GM21825 (cell line): ENCODE measurements around the gene GAL3ST3.

Experiments
- ATAC-seq: cut with Tn5 transposase; IDR thresholded peaks from one replicate; pipeline ENCODE4 v1.9.1; 2021; ENCODE audit warnings: mild to moderate bottlenecking, moderate library complexity; ENCODE audit not compliant: unreplicated experiment

The GAL3ST3 gene

DNA sequence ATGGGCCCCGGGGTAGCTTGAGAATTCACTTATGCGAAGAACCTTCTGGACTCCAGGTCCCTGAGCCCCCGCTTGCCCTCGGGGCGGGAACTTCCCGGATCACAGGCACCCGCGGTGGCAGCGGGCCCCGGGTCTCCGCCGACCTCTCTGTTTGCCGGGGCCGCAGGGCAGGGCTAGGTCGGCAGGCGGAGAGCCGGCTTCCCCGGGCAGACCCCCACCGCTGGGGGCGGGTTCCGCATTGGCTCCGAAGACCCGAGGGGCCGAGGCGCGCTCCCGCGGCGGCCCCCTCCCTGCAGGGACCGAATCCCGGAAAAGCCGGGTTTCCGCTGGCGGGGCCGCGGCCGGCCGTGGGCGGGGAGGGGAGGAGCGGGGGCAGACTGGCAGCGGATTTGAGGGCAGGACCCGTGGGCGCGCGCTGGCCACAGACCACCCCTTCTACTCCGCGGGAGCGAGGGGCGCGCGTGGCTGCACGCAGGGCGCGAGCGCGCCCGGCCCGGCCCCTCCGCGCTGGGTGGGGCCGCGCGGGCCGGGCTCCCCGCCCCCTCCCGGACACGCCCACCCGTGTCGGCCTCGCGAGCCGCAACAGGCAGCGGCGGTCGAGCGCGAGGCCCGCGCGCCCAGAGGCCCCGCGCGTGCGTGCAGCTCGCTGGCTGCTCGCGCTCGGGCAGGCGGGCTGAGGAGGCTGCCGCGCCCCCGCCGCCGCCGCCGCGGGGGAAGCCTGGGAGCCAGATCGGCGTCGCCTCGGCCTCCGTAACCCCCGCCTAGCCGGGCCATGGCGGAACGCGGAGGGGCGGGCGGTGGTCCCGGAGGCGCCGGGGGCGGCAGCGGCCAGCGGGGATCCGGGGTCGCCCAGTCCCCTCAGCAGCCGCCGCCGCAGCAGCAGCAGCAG lies 21.0 kb upstream of the GAL3ST3 start, which contains the start of gene PACS1:
TSS of gene PACS1 (plus strand) at position 558 of the 889 bp plus-strand sequence. CDS start at position 773, 215 bp downstream.
- ATAC-seq = peak; percentile 44

DNA sequence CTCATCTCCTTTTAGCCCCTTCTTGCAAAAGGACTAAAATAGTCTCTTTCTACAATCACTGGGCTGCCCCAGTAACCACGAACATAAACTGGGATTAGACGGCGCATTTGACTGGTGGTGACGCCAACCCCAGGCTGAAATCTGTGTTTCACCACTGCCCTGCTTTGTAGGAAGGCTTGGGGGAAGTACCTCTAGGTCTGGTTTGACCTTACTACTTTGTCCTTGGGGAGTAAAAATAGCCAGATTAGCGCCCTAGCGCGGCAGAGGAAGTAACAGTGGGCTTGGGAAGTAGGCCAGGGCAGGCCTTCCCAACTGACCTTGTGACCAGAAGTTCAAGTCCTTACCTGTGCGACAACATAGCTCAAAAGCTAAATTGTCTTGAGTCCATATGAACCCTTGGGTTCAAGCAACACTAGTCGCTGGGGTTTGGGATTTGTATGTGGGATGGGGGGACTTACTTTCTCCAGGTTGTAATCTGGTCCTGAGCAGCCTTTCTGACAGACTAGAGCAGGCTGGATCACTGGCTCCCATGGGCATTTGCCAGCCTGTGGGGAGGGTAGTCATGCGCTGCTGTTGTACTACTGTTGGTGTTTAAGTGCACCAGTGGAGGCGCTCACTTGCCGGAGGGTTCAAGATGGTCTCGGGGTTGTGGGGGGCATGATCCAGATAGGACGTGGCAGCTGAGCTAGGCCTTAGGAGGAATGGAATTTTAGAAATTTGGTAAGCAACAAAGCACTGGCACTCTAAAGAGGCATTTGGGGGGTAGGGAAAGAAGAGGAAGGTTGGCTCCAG lies 20.2 kb upstream of the GAL3ST3 start:
- ATAC-seq = peak; percentile 33

DNA sequence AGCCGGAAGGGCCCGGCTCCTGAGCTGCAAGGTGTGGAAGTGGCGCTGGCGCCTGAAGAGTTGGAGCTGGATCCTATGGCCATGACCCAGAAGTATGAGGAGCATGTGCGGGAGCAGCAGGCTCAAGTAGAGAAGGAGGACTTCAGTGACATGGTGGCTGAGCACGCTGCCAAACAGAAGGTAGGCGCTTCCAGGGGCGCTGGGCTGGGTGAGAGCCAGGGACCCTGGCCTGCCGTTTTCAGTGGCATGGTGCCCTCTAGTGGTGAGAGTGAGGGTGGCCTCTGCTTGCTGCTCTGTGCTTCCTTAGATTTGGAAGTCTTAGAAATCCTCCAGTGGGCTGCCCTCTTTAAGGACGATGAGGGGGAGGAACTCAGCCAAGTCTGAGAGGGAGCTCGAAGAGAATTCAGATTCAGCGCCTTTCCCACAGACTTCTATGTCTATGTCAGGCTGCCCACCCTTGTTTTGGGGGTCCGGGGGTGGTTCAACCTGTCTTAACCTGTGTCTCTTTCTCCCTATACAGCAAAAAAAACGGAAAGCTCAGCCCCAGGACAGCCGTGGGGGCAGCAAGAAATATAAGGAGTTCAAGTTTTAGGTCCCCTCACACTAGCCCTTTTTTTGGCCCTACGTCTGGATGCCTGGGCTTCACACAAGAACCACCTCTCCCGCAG lies 19.3 kb upstream of the GAL3ST3 start:
- no peak for ATAC-seq

DNA sequence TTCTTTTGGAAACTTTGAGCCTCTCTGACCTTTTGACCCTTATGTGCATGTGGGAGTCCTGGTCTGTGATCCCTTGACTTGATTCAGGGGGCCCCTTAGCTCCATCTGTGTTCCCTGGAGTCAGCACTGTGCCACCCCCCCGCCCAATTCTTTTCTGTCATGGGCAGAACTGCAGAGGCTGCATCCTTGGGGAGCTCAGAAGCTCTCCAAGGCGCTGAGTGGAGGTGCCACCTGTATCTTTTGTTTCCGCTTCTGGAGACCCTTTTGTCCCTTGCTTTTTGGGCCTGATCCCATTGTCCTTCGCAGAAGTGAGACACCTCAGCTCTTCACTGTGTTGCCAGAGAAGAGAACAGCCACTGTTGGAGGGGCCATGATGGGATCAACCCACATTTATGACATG lies 18.7 kb upstream of the GAL3ST3 start:
- ATAC-seq = no peak

DNA sequence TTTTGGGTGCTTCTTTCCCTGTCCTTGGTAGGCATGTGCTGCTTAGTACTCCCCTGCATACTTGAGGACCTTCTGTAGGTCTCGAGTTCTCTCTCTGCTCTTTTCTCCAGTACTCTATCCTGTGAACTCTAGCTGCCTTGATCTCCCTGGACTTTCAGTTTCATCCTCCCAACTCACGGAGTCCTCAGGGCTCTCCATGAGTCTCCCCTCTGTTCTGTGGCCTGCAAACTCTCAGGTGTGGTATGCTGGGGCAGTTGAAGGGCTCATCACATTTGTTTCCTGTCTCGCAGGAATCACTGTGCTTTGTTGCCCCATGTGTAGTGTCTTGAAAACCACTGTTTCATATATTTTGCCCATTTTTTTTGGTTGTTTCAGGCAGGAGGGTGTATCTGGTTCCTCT lies 17.8 kb upstream of the GAL3ST3 start:
- no peak for ATAC-seq

DNA sequence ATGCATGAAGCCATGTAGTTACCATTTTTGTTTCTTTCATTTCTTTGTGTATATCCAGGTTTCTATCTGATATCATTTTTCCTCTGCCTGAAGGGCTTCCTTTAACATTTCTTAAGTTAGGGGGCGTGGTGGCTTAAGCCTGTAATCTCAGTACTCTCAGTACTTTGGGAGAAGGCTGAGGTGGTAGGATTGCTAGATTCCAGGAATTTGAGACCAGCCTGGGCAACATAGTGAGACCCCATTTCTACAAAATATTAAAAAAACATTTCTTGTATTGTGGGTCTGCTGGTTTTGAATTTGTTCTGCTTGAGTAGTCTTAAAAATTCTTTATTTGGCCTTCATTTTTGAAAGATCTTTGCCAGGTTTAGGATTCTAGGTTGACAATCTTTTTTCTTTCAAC lies 15.6 kb upstream of the GAL3ST3 start:
- no peak for ATAC-seq

DNA sequence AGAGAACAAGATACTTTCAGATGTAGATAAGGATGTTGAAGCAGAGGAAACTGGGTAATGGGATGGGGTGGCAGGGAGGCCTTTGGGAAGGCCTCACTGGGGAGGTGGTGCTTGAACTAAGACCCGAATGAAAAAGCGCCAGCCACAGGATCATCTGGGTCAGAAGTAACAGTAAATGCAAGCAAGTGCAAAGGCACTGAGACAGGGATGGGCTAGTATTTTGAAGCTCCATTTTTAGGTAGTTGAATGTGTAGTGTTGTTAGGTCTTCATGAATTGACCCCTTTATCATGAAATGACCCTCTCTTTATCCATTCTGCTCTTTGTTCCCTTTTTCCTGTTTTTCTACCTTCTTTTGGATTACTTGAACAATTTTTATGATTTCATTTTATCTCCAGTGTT lies 14.9 kb upstream of the GAL3ST3 start:
- no peak for ATAC-seq

DNA sequence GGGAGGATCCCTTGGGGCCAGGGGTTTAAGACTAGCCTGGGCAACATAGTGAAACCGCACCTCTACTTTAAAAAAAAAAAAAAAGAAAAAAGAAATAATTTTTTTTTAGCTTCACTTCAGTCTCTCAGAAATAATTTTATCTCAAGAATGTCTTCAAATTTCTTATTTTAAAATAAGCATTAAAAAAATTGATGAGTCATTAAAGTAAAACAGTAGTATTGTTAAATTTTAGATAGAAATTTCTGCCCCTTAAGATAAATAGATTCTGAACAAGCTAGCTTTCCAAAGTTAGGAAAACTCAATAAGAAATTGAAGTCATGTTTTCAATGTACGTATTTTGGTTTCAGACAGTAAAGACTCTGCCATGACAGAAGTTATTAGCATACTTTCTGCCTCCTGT lies 13.4 kb upstream of the GAL3ST3 start:
- no peak for ATAC-seq

DNA sequence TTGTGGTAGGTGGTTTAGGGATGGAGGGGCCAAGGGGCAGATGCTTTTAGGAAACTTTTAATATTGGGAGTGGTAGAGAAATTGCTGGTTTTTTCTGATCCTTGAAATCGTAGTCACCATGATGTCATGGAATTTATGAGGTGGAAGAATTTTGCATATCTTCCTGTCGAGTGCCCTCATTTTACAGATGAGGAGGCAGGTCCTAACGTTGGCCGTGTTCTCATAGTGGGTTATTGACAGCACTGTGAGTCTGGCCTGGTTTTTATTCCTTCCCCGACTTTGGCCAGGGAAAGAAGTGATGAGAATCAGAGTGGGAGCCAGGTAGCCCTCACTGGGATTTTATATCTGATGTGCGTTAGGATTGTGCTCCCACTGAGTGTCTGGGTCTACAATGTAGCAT lies 12.3 kb upstream of the GAL3ST3 start:
- no peak for ATAC-seq

DNA sequence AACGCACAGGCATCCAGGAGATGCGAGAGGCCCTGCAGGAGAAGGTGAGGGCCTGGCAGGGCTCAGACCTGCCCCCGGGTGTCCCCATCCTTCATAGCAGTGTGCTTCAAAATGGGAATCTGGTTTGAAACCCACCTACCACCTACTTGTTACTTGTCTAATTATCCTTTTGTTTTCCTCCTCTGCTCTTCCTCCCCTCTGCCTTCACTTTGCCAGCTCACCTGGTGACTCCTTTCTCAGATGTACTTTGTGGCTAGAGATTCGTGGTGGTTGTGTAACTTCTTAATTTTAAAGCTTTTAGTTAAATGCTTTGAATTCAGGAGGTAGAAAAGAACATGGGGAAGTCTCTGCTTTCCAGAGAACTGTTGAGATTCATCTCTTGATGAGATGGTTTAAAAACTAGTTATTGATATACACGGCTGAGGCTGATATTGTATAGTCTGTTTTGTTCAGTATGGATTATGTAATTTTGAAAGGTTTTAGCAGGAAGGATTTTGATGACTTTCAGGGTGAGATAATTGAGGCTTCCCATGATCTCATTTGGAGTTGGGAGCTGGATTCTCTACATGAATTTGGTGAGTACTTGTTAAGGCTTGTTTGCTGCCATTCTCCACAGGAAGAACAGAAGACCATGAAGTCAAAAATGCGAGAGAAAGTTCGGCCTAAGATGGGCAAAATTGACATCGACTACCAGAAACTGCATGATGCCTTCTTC lies 11.2 kb upstream of the GAL3ST3 start:
- no peak for ATAC-seq

DNA sequence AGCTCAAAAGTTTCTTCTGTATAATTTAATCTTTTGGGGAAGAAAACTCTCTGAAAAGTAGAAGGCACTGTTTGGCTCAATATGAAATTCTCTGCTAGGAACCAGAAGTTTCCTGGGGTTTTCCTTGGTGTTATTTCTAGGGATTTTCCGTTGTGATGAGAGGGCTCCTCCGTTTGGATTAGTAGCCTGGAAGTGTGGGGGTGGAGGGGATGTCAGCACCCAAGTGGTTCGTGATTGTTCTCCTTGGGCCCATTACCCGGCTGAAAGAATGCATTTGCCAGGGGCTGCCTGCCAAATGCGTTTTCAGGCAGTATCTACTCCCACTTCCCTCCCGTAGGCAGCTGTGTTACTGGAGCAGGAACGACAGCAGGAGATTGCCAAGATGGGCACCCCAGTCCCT lies 7.5 kb upstream of the GAL3ST3 start:
- no peak for ATAC-seq

DNA sequence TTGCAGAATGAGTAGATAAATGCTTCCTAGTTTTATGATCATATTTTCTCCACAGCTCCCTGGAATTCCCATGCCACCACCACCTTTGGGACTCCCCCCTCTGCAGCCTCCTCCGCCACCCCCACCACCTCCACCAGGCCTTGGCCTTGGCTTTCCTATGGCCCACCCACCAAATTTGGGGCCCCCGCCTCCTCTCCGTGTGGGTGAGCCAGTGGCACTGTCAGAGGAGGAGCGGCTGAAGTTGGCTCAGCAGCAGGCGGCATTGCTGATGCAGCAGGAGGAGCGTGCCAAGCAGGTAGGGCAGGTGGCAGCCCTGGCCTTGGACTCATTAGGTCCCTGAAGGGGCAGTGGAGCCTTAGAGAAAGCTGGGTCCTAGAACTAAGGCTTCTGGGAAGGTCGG lies 6.1 kb upstream of the GAL3ST3 start:
- ATAC-seq = no peak

DNA sequence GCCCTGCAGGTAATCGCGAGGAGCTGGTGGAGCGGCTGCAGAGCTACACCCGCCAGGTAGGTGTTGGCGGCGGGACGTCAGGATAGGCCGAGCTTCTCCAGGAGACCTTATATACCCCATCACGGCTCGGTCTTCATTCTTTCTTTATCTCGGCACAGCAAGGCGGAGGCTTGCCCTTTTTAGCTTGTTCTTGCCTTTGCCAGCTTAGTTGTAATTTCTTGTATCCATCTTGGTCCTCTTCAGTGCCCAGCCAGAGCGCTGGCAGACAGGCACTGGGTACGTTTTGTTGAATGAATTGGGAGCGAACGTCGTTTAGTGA lies 3.7 kb upstream of the GAL3ST3 start:
- ATAC-seq = no peak

DNA sequence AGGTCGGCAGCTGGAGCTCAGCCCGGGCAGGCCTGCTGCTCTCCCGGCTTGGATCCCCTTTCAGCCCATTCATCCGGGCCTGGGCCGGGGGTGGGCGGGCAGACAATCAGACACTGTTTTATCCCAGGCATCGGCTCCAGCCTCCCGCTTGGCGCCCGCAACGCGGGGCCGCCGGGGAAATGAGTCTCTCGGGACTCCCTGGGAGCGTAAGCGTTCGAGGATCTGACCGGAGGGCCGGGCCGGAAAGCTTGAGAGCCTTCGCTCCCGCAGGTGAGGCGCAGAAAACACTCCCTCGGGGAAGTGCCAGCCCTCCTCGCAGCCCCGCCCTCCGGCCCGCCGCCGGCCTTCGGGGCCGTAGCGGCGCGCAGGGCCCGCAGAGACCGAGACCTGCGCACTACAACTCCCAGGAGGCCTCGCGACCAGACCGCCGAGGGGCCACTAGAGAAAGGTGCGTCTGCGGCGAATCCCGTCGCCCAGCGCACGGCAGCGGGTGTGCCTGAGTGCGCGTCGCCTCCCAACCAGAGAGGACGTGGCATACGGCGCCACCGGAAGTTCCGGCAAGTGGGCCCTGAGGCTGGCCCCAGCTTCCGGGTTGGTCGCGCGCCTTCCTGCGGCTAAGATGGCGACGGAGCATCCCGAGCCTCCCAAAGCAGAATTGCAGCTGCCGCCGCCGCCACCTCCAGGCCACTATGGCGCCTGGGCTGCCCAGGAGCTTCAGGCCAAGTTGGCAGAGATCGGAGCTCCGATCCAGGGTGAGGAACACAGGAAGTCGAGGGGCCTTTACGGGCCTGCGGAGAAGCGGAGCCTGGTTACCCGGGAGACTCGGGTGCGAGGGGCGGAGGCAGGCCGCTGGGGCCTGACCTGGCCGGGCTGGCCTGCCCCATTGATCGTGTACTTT lies 3.1 kb upstream of the GAL3ST3 start, which contains the start of gene SF3B2:
TSS of gene SF3B2 (plus strand) at position 599 of the 898 bp plus-strand sequence. CDS start at position 620, 21 bp downstream.
- peak; percentile 94 for ATAC-seq

DNA sequence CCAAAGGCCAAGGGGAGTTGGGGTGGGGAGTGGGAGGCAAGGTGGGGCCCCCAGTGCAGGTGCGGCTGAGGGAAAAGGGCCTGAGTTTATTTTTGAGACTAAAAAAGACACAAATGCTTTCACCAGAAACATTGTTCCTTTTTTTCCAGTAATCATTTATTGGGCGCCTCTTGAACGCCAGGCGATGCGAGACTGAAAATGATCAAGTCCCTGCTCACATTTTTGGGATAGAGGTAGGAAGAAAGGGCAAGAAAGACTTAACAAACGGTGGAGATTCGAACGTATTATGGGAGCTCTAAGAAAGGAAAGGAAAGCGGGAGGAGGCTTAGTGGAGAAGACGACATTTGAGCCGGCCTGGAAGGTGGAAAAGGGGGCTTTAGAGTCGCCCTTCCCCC lies 2.4 kb upstream of the GAL3ST3 start:
- no peak for ATAC-seq

DNA sequence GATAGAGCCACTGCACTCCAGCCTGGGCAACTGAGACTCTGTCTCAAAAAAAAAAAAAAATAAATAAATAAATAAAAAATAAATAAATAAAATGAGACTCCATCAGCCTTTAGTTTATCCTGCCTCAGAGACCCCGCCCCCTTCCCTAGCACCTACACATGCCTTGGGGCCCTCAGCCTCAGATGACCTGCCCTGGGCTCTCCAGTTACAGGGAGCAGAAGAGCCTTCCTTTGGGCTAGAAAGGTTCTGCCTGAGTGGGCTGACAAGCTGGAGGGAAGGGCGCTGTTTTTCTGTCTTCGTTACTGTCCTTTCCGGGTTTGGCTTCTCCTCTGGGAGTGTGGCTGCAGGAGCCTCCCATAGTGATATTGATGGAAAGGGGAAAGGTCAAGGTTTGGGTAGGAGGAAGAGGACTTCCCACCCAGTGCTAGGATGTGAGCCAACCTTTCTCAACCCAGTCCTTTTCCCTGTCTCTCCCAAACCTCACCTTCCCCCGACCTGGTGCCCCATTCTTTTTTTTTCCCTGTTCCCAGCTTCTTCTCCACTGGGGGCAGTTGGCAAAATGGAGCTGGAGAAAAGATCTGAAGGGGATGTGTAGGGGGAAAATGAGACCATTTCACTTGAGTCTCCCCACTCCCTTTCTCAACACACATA lies 1.7 kb upstream of the GAL3ST3 start:
- no peak for ATAC-seq

DNA sequence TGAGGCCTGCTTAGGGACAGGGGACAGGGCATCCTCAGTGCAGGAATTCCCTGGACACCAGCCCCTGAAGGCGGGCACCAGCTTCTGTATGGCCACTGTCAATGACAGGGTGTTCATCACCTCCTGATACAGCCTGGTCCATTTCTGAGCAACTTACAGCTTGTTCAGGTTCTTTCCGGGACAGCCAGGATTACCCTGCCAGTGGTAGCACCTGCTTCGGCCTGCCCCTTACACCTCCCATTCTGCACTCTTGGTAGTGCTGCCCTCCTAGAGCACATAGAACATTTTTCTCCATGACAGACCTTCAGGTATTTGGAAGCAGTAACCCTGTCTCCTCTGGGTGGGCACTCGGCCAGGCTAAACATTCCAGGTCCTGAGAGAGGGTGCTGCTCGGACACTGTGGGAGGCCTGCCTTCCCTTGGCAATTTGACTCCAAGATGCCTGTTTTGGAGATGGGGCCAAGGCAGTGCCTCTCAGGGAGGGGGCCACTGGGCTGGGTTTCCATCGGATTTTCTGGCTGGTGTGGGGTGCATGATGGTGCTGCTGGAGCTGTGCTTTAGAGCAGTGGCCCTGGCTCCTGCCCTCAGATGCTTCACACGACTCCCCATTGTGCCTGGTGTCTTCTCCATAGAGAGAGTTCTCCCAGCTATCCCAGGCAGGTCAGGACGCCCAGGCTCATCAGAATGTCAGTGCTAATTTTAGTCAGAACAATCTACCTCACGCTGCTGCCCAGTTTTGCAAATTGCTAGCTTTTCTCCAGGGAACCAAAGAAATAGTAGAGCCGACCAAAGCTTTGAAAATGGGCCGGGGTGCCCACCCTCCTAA lies 1.2 kb downstream of the GAL3ST3 start:
- no peak for ATAC-seq

DNA sequence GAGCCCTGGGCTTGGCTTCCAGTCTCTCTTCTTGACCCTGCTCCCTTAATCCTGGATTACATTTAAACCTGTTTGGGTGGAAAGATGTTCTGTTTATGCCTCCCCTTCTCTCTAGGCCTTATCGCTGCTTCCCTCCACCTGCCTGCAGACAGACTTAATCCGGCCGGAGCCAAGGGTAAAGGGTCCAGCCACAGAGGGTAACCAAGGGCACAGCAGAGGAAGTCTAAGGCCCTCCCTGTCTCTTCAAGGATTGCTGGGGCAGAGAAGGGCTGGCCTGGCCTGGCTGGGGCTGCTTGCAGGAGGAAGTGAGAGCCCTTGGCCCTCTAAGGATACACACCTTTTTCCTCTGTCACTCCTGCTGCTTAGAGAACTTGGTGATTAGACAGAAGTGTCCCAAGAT lies 2.1 kb downstream of the GAL3ST3 start:
- ATAC-seq = no peak
